Caco-2 (cell line): ENCODE results near the gene OR1M1. TPM values are rescaled to one million over a fixed set of nuclear protein-coding genes. Genes with fewer than 3 reads are reported as not detected.

Source experiments
- BruUV-seq: library from RNA; stranded (reverse); fragments of 400-500 nt; replicated peaks from 2 replicates; lab custom pipeline; 2021; lab: Mats Ljungman, UMichigan
- CTCF ChIA-PET: fragments of 300-600 bp; sonication (Branson Sonifier 250); formaldehyde crosslinking; loops from one replicate; lab custom pipeline; 2022; ENCODE audit warnings: antibody characterized with exemption; lab: Charles Lee
- POLR2A ChIA-PET: fragments of 300-600 bp; sonication (Branson Sonifier 250); formaldehyde crosslinking; loops from one replicate; lab custom pipeline; 2022; ENCODE audit warnings: antibody characterized with exemption; lab: Charles Lee
- DNase-seq, 2 experiments: peaks; one replicate each; pipeline versions ENCODE4 v3.0.0 to v3.0.0-alpha.2; 2020 to 2022
- H3K27me3 ChIP-seq: replicated peaks from 2 replicates; pipeline ENCODE4 v1.6.0; 2011; ENCODE audit warnings: low read length; ENCODE audit not compliant: control insufficient read depth, insufficient read depth
- H3K36me3 ChIP-seq: 2 replicates; pipeline ENCODE4 v1.5.1; 2011; ENCODE audit warnings: low read length; ENCODE audit not compliant: control insufficient read depth, insufficient read depth
- H3K4me1 ChIP-seq: fragments of 250-450 bp; sonication (Bioruptor Pico); 2 replicates; pipeline ENCODE4 v1.5.1; 2020; ENCODE audit warnings: mild to moderate bottlenecking
- H3K4me3 ChIP-seq: 2 replicates; pipeline ENCODE4 v1.5.1; 2011; ENCODE audit warnings: low read depth, mild to moderate bottlenecking, control low read depth, low read length
- H3K9me3 ChIP-seq: fragments of 250-450 bp; sonication (Bioruptor Pico); 2 replicates; pipeline ENCODE4 v1.5.1; 2020; ENCODE audit warnings: mild to moderate bottlenecking, moderate library complexity
- H3K27ac Mint-ChIP-seq: one replicate; pipeline ENCODE4 v1.8.0; 2022; ENCODE audit warnings: mixed read lengths; ENCODE audit not compliant: unreplicated experiment
- H3K27me3 Mint-ChIP-seq: one replicate; pipeline ENCODE4 v1.8.0; 2022; ENCODE audit warnings: mixed read lengths; ENCODE audit not compliant: insufficient read depth, unreplicated experiment
- H3K36me3 Mint-ChIP-seq: one replicate; pipeline ENCODE4 v1.8.0; 2022; ENCODE audit warnings: mild to moderate bottlenecking, mixed read lengths; ENCODE audit not compliant: insufficient read depth, unreplicated experiment
- H3K4me1 Mint-ChIP-seq: one replicate; pipeline ENCODE4 v1.8.0; 2022; ENCODE audit warnings: low read depth, mixed read lengths; ENCODE audit not compliant: unreplicated experiment
- H3K4me3 Mint-ChIP-seq: one replicate; pipeline ENCODE4 v1.8.0; 2022; ENCODE audit warnings: mild to moderate bottlenecking, moderate library complexity, mixed read lengths; ENCODE audit not compliant: unreplicated experiment
- H3K9me3 Mint-ChIP-seq: one replicate; pipeline ENCODE4 v1.8.0; 2022; ENCODE audit warnings: mixed read lengths; ENCODE audit not compliant: unreplicated experiment
- intact Hi-C: fragments of 100-400 bp; cut with micrococcal nuclease; formaldehyde crosslinking; loops from one replicate; pipeline ENCODE4 v1.10.0; 2022; ENCODE audit not compliant: unreplicated experiment
- total RNA-seq: library from RNA; stranded (reverse); gene quantifications from 2 replicates; pipeline ENCODE4 v1.2.3, GENCODE V29; 2022
- TF ChIP-seq, protein P1 (sequence below), 2 experiments: fragments of 200-600 bp in 1 of 2; IDR thresholded peaks; 1 replicate in 1 of 2; 2 replicates in 1 of 2; pipeline versions ENCODE4 v1.5.1 to v1.8.0; 2011 to 2022; ENCODE audit warnings: antibody characterized with exemption in 1 of 2, control low read depth in 1 of 2, inconsistent platforms in 1 of 2, low read depth in 1 of 2, low read length in 1 of 2, mild to moderate bottlenecking in 1 of 2, moderate library complexity in 1 of 2; ENCODE audit not compliant: insufficient read depth in 1 of 2, severe bottlenecking in 1 of 2, unreplicated experiment in 1 of 2

Gene OR1M1
- total RNA-seq, 1 experiment from 2014 or later: not detected

DNA sequence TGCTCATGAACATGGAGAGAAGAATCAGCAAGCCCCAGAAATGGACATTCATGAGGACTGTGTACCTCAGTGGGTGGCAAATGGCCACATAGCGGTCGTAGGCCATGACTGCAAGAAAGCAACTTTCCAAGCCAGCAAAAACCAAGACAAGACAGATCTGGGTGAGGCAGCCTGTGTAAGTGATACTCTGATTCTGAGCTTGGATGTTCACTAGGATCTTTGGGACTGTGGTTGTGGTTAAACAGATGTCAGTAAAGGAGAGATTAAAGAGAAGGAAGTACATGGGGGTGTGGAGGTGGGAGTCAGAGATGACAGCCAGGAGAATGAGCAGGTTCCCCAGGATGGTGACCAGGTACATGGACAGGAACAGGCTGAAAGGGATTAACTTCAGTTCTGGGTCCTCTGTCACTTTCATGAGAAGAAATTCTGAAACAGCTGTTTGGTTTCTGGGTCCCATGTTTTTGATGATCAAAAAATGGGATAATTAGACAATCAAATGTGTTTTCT, 28.5 kb downstream of the OR1M1 start, which contains the start of gene OR7G1:
Gene OR7G1 (minus strand): TSS at position 457 of the 507 bp plus-strand sequence. CDS start 0 bp downstream, at position 457.
- Histone ChIP-seq H3K9me3 (no peaks in the 10 kb centered on the region), H3K4me1 (no peaks in the 10 kb centered on the region), H3K36me3 (no peaks in the 10 kb centered on the region), H3K27me3 (no peaks in the 10 kb centered on the region), H3K4me3 (no peak within 1 kb of the TSS)
- intact Hi-C loops: no loop called here
- no peaks in the 10 kb centered on the region for H3K36me3 Mint-ChIP-seq
- TF ChIP-seq, protein P1, sequence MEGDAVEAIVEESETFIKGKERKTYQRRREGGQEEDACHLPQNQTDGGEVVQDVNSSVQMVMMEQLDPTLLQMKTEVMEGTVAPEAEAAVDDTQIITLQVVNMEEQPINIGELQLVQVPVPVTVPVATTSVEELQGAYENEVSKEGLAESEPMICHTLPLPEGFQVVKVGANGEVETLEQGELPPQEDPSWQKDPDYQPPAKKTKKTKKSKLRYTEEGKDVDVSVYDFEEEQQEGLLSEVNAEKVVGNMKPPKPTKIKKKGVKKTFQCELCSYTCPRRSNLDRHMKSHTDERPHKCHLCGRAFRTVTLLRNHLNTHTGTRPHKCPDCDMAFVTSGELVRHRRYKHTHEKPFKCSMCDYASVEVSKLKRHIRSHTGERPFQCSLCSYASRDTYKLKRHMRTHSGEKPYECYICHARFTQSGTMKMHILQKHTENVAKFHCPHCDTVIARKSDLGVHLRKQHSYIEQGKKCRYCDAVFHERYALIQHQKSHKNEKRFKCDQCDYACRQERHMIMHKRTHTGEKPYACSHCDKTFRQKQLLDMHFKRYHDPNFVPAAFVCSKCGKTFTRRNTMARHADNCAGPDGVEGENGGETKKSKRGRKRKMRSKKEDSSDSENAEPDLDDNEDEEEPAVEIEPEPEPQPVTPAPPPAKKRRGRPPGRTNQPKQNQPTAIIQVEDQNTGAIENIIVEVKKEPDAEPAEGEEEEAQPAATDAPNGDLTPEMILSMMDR (IDR thresholded peaks at IDR 0.05; ENCODE audit: insufficient read depth in 1 of 2, low read depth in 1 of 2, low read length in 1 of 2, severe bottlenecking in 1 of 2, unreplicated experiment in 1 of 2): no peak
- POLR2A ChIA-PET: no interaction called here
- DNase-seq: no peak
- no peak within 1 kb of the TSS for H3K4me3 Mint-ChIP-seq
- H3K9me3 Mint-ChIP-seq: no peaks in the 10 kb centered on the region
- CTCF ChIA-PET: interaction anchor here (0.6 kb wide), 1 partner anchor 458 kb away, joined by 3 read pairs; no protein-coding TSS in a partner anchor
- BruUV-seq: no TSS peak
- H3K4me1 Mint-ChIP-seq: no peaks in the 10 kb centered on the region
- H3K27me3 Mint-ChIP-seq: no peaks in the 10 kb centered on the region
- no peak within 1 kb of the TSS for H3K27ac Mint-ChIP-seq

DNA sequence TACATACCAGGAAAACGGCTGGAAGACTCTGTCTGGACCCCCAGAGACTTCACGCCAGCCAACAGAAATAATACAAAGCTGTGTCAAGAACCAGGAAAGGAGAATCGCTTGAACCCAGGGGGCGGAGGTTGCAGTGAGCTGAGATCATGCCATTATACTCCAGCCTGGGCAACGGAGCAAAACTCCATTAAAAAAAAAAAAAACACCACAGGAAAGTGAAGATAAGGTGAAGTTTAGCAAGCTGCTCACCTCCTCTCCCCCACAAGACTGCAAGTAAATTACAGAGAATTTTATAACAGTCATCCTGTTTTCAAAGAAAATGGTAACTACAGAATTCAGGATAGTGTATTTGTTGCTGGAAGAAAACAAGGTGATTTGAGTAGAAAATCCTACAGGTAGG, 29.7 kb downstream of the OR1M1 start:
- BruUV-seq: no TSS peak
- H3K9me3 Mint-ChIP-seq: no peaks in the 10 kb centered on the region

DNA sequence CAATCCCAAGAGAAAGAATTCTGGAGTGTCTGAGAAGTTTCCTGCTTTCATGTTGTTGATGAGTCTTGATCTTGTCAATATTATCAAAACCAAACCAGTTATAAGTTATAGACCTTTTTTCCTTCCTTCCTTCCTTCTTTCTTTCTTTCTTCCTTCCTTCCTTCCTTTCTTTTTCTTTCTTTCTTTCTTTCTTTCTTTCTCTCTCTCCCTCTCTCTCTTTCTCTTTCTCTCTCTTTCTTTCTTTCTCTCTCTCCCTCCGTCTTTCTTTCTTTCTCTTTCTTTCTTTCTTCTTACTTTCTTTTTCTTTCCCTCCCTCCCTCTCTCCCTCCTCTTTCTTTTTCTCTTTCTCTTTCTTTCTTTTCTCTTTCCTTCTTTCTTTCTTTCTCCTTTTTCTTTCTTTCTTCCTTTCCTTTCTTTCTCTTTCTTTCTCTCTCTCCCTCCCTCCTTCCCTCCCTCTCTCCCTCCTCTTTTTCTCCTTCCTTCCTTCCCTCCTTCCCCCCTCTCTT, 40.1 kb downstream of the OR1M1 start, which contains the start of gene OR7G3:
Gene OR7G3 (minus strand): TSS at position 51 of the 506 bp plus-strand sequence. CDS start 0 bp downstream, at position 51.
- intact Hi-C loops: no loop called here
- Mint-ChIP-seq H3K4me3 (no peak within 1 kb of the TSS), H3K36me3 (no peaks in the 10 kb centered on the region), H3K27me3 (peaks cover 3% of the 10 kb centered on the region), H3K9me3 (no peaks in the 10 kb centered on the region), H3K27ac (no peak within 1 kb of the TSS), H3K4me1 (no peaks in the 10 kb centered on the region)
- BruUV-seq: no TSS peak
- H3K9me3 ChIP-seq: no peaks in the 10 kb centered on the region
- H3K36me3 ChIP-seq: no peaks in the 10 kb centered on the region
- H3K27me3 ChIP-seq: no peaks in the 10 kb centered on the region
- POLR2A ChIA-PET: no interaction called here
- H3K4me3 ChIP-seq: no peak within 1 kb of the TSS
- CTCF ChIA-PET: no interaction called here
- TF ChIP-seq, protein P1 (IDR thresholded peaks at IDR 0.05; ENCODE audit: insufficient read depth in 1 of 2, low read depth in 1 of 2, low read length in 1 of 2, severe bottlenecking in 1 of 2, unreplicated experiment in 1 of 2): no peak
- DNase-seq: no peak
- H3K4me1 ChIP-seq: no peaks in the 10 kb centered on the region

More for the DNA sequence above, 29.7 kb downstream of the OR1M1 start:
- Mint-ChIP-seq H3K4me1 (no peaks in the 10 kb centered on the region), H3K27ac (no peak overlapping the region), H3K27me3 (no peaks in the 10 kb centered on the region), H3K4me3 (no peak overlapping the region), H3K36me3 (no peaks in the 10 kb centered on the region)
- Histone ChIP-seq H3K9me3 (no peaks in the 10 kb centered on the region), H3K4me3 (no peak overlapping the region), H3K27me3 (no peaks in the 10 kb centered on the region), H3K4me1 (no peaks in the 10 kb centered on the region), H3K36me3 (no peaks in the 10 kb centered on the region)
- ChIA-PET POLR2A (no interaction called here), CTCF (no interaction called here)
- intact Hi-C loops: no loop called here
- TF ChIP-seq, protein P1 (IDR thresholded peaks at IDR 0.05; ENCODE audit: insufficient read depth in 1 of 2, low read depth in 1 of 2, low read length in 1 of 2, severe bottlenecking in 1 of 2, unreplicated experiment in 1 of 2): no peak
- DNase-seq: no peak
